ENCODE data around the gene RALGAPA2. TPM values are rescaled to one million over a fixed set of nuclear protein-coding genes. Genes with fewer than 3 reads are reported as not detected.

Gene RALGAPA2
- total and polyA plus RNA-seq, 2 of the 13 experiments (the other 11 are each of a cell fraction or from before 2014, with no cell fraction given): 13.8 to 17.7 TPM

GRCh38 chr20:20604357-20604756 lies 108.1 kb downstream of the RALGAPA2 start:
- H3K36me3 ChIP-seq (replicated peaks in 1 of 2; ENCODE audit: control insufficient read depth in 1 of 2, insufficient read depth in 2 of 2, low read length in 2 of 2): peaks cover 4 to 5% of the 10 kb centered on the region in 2 experiments; a peak in 4 of 5 replicates
- H3K79me2 ChIP-seq (ENCODE audit: insufficient read depth, low read length): no peaks in the 10 kb centered on the region
- WGBS (ENCODE audit: low lambda C conversion rate): 94% methylated on average over 4 of the region's 4 CpGs
- ChIA-PET CTCF (ENCODE audit: low intra/inter-chr PET ratio, low total read pairs) (no interaction called here), POLR2A (no interaction called here)
- no peak overlapping the region for H3K4me3 ChIP-seq (replicated peaks in 1 of 3; ENCODE audit: insufficient read depth in 1 of 3, low read depth in 2 of 3, low read length in 3 of 3)
- in situ Hi-C loops (cut with HindIII; ENCODE audit: extremely low pct_ligation_motif_present, low pct_unique_long_range_greater_than_20kb) (no loop called here), intact Hi-C loops (cut with micrococcal nuclease; ENCODE audit: unreplicated experiment) (no loop called here)
- DNase-seq (ENCODE audit: low spot score) (no peak), FAIRE-seq (no peak), ATAC-seq (no peak)
- no peak overlapping the region for H3K27ac ChIP-seq (ENCODE audit: extremely low read length, insufficient read depth, low read length)
- no peaks in the 10 kb centered on the region for H3K9me3 ChIP-seq (ENCODE audit: low read length)
- H3K9ac ChIP-seq (ENCODE audit: insufficient read depth, low read depth, low read length): no peak overlapping the region
- H4K20me1 ChIP-seq (ENCODE audit: insufficient read depth, low read length): no peaks in the 10 kb centered on the region
- H2AFZ ChIP-seq (ENCODE audit: low read length): no peak overlapping the region
- no peaks in the 10 kb centered on the region for H3K27me3 ChIP-seq (ENCODE audit: control insufficient read depth in 1 of 2, insufficient read depth in 2 of 2, low read length in 2 of 2)
- no peak overlapping the region for H3K4me2 ChIP-seq (ENCODE audit: low read depth, low read length)
- BruUV-seq (replicated peaks): no TSS peak
- H3K4me1 ChIP-seq (ENCODE audit: insufficient read depth, low read length): no peaks in the 10 kb centered on the region
- no peak for TF ChIP-seq ZNF672 (CRISPR knock-in tag; IDR thresholded peaks at IDR 0.05)
- no peak for TF ChIP-seq ZBTB37 (CRISPR knock-in tag; IDR thresholded peaks at IDR 0.05)
- no peak for TF ChIP-seq ZNF256 (CRISPR knock-in tag; conservative IDR thresholded peaks at IDR 0.05)
- TF ChIP-seq ATF6 (CRISPR knock-in tag; conservative IDR thresholded peaks at IDR 0.05): no peak
- TF ChIP-seq HOXA3 (CRISPR knock-in tag; IDR thresholded peaks at IDR 0.05): no peak
- TF ChIP-seq THAP9 (CRISPR knock-in tag; IDR thresholded peaks at IDR 0.05; ENCODE audit: borderline replicate concordance): no peak
- TF ChIP-seq ZNF639 (CRISPR knock-in tag; conservative IDR thresholded peaks at IDR 0.05): no peak
- TF ChIP-seq KDM1A (CRISPR knock-in tag; IDR thresholded peaks at IDR 0.05): no peak
- TF ChIP-seq PHF5A (CRISPR knock-in tag; IDR thresholded peaks at IDR 0.05; ENCODE audit: low read depth, unreplicated experiment): no peak
- TF ChIP-seq ZNF142 (CRISPR knock-in tag; IDR thresholded peaks at IDR 0.05): no peak

Data from HepG2 (cell line).